SU-DHL-6 (cell line): Measurements from ENCODE around the gene MDFI.

Experiments used
- CTCF ChIP-seq: fragments of 200-600 bp; sonication (generic); IDR thresholded peaks from one replicate; pipeline ENCODE4 v1.5.1; 2017; ENCODE audit warnings: antibody characterized with exemption, mild to moderate bottlenecking, low read length, moderate library complexity; ENCODE audit not compliant: insufficient read depth, poor library complexity, severe bottlenecking
- EZH2phosphoT487 ChIP-seq: fragments of 200-600 bp; sonication (generic), shearing (Covaris generic); conservative IDR thresholded peaks from 2 replicates; pipeline ENCODE4 v1.6.1; 2018; ENCODE audit warnings: mild to moderate bottlenecking, antibody characterized with exemption, low read length, moderate library complexity, mixed read lengths

- TF ChIP-seq CTCF = no peak
- no peak for TF ChIP-seq EZH2phosphoT487
Measured at GRCh38 chr6:41677124-41677921, 39.1 kb downstream of the MDFI start.
